Neuron (in vitro differentiated cells): ENCODE measurements around the gene ABCD2.
"Not testable (repeated sequence)": the region's sequence is repeated elsewhere in the genome, so short reads cannot be mapped to it uniquely, and the experiment has no call there.

Source experiments
- H2AFZ ChIP-seq: one replicate; pipeline ENCODE4 v1.6.1; 2013; ENCODE audit warnings: low read depth, mild to moderate bottlenecking, inconsistent platforms, low read length, moderate library complexity
- H3K27me3 ChIP-seq: one replicate; pipeline ENCODE4 v1.6.1; 2013; ENCODE audit warnings: low read length; ENCODE audit not compliant: insufficient read depth
- H3K36me3 ChIP-seq: one replicate; pipeline ENCODE4 v1.6.1; 2013; ENCODE audit warnings: low read length; ENCODE audit not compliant: insufficient read depth
- H3K4me1 ChIP-seq: one replicate; pipeline ENCODE4 v1.6.1; 2013; ENCODE audit warnings: low read length; ENCODE audit not compliant: insufficient read depth
- H3K4me3 ChIP-seq: 2 replicates; pipeline ENCODE4 v1.5.1; 2013; ENCODE audit warnings: mild to moderate bottlenecking, low read length, moderate library complexity
- H3K9me3 ChIP-seq: one replicate; pipeline ENCODE4 v1.6.1; 2013; ENCODE audit warnings: low read length

ABCD2 gene

GRCh38 chr12:39619660-39620433, at the start of gene ABCD2:
ABCD2 (minus strand) TSS chr12:39619803; CDS start chr12:39619615, 188 bp downstream.
- Histone ChIP-seq H3K36me3 (no peaks in the 10 kb centered on the region), H3K4me1 (peaks cover 17% of the 10 kb centered on the region), H3K9me3 (no peaks in the 10 kb centered on the region), H3K4me3 (peak within 1 kb of the TSS; percentile 76), H2AFZ (peak within 1 kb of the TSS; percentile 95), H3K27me3 (no peaks in the 10 kb centered on the region)

DNA sequence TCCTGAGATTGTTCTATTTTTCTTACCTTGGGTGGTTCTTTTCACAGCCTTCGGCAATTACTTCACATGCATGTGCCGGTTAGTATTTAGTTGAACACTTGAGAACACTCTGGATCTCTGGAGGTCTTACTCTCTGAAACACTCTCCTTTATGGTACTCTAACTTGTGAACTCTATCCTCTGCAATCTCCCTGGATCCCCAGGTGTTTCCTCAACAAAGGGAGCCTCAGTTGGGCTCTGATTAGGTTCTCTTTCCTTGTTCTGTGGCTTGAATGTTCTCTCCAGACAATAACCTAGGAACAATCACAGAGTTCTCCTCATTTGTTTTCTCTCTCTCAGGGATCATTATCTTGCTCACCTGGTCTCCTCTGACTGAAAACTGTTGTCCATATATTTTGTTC, 40.5 kb upstream of the ABCD2 start:
- H2AFZ ChIP-seq, result no peak overlapping the region
- no peaks in the 10 kb centered on the region for H3K36me3 ChIP-seq
- H3K9me3 ChIP-seq, result no peaks in the 10 kb centered on the region
- no peak overlapping the region for H3K4me3 ChIP-seq
- H3K27me3 ChIP-seq, result no peaks in the 10 kb centered on the region
- no peaks in the 10 kb centered on the region for H3K4me1 ChIP-seq

GRCh38 chr12:39647383-39647782, 27.8 kb upstream of the ABCD2 start:
- Histone ChIP-seq H3K4me3 (no peak overlapping the region), H3K36me3 (no peaks in the 10 kb centered on the region), H3K27me3 (no peaks in the 10 kb centered on the region), H3K9me3 (no peaks in the 10 kb centered on the region), H3K4me1 (no peaks in the 10 kb centered on the region), H2AFZ (no peak overlapping the region)

- Histone ChIP-seq H3K9me3 (no peaks in the 10 kb centered on the region), H3K36me3 (no peaks in the 10 kb centered on the region), H3K4me1 (no peaks in the 10 kb centered on the region), H2AFZ (no peak overlapping the region), H3K27me3 (no peaks in the 10 kb centered on the region), H3K4me3 (no peak overlapping the region)
These were observed 27.4 kb upstream of the ABCD2 start for GRCh38 chr12:39646963-39647362.

- Histone ChIP-seq H3K27me3 (no peaks in the 10 kb centered on the region), H2AFZ (no peak overlapping the region), H3K9me3 (no peaks in the 10 kb centered on the region), H3K4me3 (no peak overlapping the region), H3K4me1 (no peaks in the 10 kb centered on the region), H3K36me3 (no peaks in the 10 kb centered on the region)
These were observed 23.4 kb upstream of the ABCD2 start for GRCh38 chr12:39643052-39643451.

GRCh38 chr12:39638840-39639239, 19.2 kb upstream of the ABCD2 start:
- no peaks in the 10 kb centered on the region for H3K4me1 ChIP-seq
- no peak overlapping the region for H2AFZ ChIP-seq
- H3K9me3 ChIP-seq, result no peaks in the 10 kb centered on the region
- H3K36me3 ChIP-seq, result no peaks in the 10 kb centered on the region
- no peak overlapping the region for H3K4me3 ChIP-seq
- no peaks in the 10 kb centered on the region for H3K27me3 ChIP-seq

GRCh38 chr12:39638178-39638577, 18.6 kb upstream of the ABCD2 start:
- Histone ChIP-seq H3K27me3 (no peaks in the 10 kb centered on the region), H3K4me3 (no peak overlapping the region), H3K9me3 (no peaks in the 10 kb centered on the region), H3K4me1 (no peaks in the 10 kb centered on the region), H2AFZ (no peak overlapping the region), H3K36me3 (no peaks in the 10 kb centered on the region)

GRCh38 chr12:39632670-39633069, 13.1 kb upstream of the ABCD2 start:
- H2AFZ ChIP-seq, result no peak overlapping the region
- no peaks in the 10 kb centered on the region for H3K9me3 ChIP-seq
- H3K4me3 ChIP-seq, result no peak overlapping the region
- H3K4me1 ChIP-seq, result no peaks in the 10 kb centered on the region
- H3K27me3 ChIP-seq, result no peaks in the 10 kb centered on the region
- H3K36me3 ChIP-seq, result no peaks in the 10 kb centered on the region

DNA sequence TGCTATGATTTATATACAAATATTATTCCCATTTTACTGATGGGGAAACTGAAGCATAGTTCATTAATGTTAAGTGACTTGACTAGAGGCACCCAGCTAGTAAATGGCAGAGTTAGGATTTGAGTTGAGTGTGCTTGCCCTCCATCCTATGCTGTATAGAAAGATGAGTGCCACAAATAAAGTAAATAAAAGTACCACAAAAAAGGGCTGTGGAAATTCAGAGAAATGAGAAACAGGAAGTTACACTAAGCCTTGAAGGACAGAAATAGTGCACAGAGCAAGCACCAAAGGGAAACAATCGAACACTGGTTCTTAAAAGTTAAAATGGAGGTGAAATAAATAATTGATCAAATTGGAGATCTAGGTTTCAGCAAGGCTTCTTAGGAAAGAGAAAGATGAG, 9.2 kb upstream of the ABCD2 start:
- no peak overlapping the region for H2AFZ ChIP-seq
- H3K4me1 ChIP-seq, result no peaks in the 10 kb centered on the region
- H3K9me3 ChIP-seq, result no peaks in the 10 kb centered on the region
- H3K36me3 ChIP-seq, result no peaks in the 10 kb centered on the region
- H3K4me3 ChIP-seq, result no peak overlapping the region
- H3K27me3 ChIP-seq, result no peaks in the 10 kb centered on the region

DNA sequence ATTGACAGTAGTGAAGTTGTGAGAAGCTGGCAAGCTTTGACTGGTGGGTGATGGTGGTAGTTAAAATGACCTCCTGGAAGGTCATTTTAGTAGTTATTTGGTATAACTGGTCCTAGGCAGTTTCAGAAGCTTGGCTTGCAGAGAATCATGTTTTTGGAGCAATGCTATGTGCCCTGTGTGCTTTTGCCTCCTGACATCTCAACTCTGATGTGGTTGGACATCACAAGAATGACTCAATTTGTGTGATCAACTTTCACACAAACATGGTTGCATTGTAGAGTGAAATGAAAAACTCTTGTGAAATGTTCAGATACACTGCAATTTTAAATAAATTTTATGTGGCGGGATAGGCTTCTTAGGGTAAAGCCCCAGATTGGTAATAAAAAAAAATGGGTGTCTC, 8.3 kb upstream of the ABCD2 start:
- no peaks in the 10 kb centered on the region for H3K4me1 ChIP-seq
- H3K4me3 ChIP-seq, result no peak overlapping the region
- H3K27me3 ChIP-seq, result no peaks in the 10 kb centered on the region
- no peaks in the 10 kb centered on the region for H3K36me3 ChIP-seq
- H2AFZ ChIP-seq, result no peak overlapping the region
- H3K9me3 ChIP-seq, result no peaks in the 10 kb centered on the region

GRCh38 chr12:39626033-39626814, 6.6 kb upstream of the ABCD2 start:
- Histone ChIP-seq H3K4me1 (no peaks in the 10 kb centered on the region), H3K36me3 (no peaks in the 10 kb centered on the region), H3K27me3 (no peaks in the 10 kb centered on the region), H3K4me3 (no peak overlapping the region), H2AFZ (no peak overlapping the region), H3K9me3 (no peaks in the 10 kb centered on the region)

DNA sequence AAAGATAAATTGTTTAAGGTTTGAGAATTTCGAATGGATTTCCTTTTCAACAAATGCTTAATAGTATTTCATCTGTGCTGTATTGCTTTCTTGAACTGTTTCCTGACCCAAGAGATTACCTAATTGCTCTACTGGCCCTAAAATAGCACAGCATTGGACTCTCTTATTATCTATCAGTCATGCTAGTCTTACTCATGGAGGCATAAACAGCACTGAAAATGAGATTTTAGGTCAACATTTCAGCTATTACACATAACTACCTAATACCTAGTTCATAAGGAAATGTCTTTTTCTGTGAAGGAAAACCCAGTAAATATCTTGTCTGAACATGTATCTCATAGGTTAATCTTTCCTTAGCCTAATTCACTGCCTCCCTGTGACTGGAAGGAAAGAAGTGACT, 4.3 kb upstream of the ABCD2 start:
- Histone ChIP-seq H3K9me3 (no peaks in the 10 kb centered on the region), H3K27me3 (no peaks in the 10 kb centered on the region), H3K4me1 (peaks cover 4% of the 10 kb centered on the region), H2AFZ (no peak overlapping the region), H3K36me3 (no peaks in the 10 kb centered on the region), H3K4me3 (no peak overlapping the region)

DNA sequence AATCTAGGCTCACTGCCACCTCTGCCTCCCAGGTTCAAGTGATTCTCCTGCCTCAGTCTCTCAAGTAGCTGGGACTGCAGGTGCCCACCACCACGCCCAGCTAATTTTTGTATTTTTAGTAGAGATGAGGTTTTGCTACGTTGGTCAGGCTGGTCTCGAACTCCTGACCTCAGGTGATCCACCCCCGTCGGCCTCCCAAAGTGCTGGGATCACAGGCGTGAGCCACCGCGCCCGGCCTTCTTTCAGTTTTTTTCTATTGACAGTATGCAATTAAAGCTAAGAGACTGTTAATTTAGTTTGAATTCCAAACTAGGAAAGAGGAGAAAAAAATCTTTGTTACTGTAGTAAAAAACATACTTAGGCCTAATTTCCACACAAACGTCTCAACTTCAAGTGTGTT, 3.6 kb upstream of the ABCD2 start:
- not testable (repeated sequence) for H3K36me3 ChIP-seq, H3K4me1 ChIP-seq, H3K4me3 ChIP-seq, H3K27me3 ChIP-seq, H2AFZ ChIP-seq, H3K9me3 ChIP-seq
